ENCODE data around the gene TNFRSF11A. TPM values are rescaled to one million over a fixed set of nuclear protein-coding genes. Genes with fewer than 3 reads are reported as not detected.

TNFRSF11A gene
- total RNA-seq, 2 experiments from 2014 or later = 1.7 TPM

DNA sequence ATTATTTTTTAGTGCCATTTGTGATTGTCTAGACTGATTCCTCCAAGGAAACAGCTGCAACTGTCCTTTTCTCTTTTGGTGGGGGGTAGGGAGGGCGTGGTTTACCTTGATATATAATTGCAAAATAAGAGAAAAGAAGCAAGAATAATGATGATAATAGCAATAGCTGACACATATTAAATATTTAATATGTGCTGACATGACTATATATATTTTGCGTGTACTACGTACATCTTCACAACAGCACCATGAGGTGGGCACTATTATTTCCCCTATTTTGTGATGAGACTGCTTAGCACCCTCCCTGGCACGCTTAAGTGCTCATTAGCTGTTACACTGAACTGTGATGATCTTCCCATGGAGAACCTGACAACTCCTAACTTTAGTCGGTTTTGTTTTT is 39.4 kb downstream of the TNFRSF11A start:
- no peaks in the 10 kb centered on the region for H3K27me3 Mint-ChIP-seq
- H3K9me3 Mint-ChIP-seq = no peaks in the 10 kb centered on the region
- ChIA-PET POLR2A (no interaction called here), CTCF (no interaction called here)
- H3K4me3 ChIP-seq (ENCODE audit: low read length) = no peak overlapping the region
- no peaks in the 10 kb centered on the region for H3K9me3 ChIP-seq (ENCODE audit: control insufficient read depth in 1 of 2, insufficient read depth in 1 of 2, low read length in 2 of 2)
- H3K4me1 ChIP-seq (ENCODE audit: insufficient read depth, low read length) = no peaks in the 10 kb centered on the region
- no peaks in the 10 kb centered on the region for H3K4me1 Mint-ChIP-seq (ENCODE audit: low read depth)
- H3K27me3 ChIP-seq (ENCODE audit: control insufficient read depth in 1 of 2, insufficient read depth in 2 of 2, low read length in 2 of 2) = no peaks in the 10 kb centered on the region
- ATAC-seq (ENCODE audit: poor library complexity) = no peak
- H3K4me3 Mint-ChIP-seq = no peak overlapping the region
- H3K27ac Mint-ChIP-seq = no peak overlapping the region
- no peaks in the 10 kb centered on the region for H3K36me3 ChIP-seq (ENCODE audit: insufficient read depth, low read length)
- H3K27ac ChIP-seq (ENCODE audit: low read depth in 1 of 2, low read length in 2 of 2) = no peak overlapping the region
- intact Hi-C loops (cut with DNase I, micrococcal nuclease) = no loop called here
- no peaks in the 10 kb centered on the region for H3K36me3 Mint-ChIP-seq (ENCODE audit: low read depth)
- TF ChIP-seq, protein P1, sequence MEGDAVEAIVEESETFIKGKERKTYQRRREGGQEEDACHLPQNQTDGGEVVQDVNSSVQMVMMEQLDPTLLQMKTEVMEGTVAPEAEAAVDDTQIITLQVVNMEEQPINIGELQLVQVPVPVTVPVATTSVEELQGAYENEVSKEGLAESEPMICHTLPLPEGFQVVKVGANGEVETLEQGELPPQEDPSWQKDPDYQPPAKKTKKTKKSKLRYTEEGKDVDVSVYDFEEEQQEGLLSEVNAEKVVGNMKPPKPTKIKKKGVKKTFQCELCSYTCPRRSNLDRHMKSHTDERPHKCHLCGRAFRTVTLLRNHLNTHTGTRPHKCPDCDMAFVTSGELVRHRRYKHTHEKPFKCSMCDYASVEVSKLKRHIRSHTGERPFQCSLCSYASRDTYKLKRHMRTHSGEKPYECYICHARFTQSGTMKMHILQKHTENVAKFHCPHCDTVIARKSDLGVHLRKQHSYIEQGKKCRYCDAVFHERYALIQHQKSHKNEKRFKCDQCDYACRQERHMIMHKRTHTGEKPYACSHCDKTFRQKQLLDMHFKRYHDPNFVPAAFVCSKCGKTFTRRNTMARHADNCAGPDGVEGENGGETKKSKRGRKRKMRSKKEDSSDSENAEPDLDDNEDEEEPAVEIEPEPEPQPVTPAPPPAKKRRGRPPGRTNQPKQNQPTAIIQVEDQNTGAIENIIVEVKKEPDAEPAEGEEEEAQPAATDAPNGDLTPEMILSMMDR (IDR thresholded peaks at IDR 0.05) = no peak
- DNase-seq = no peak

GRCh38 chr18:62365420-62365819 is 40.3 kb downstream of the TNFRSF11A start:
- H3K36me3 Mint-ChIP-seq (ENCODE audit: low read depth) = no peaks in the 10 kb centered on the region
- no peak for ATAC-seq (ENCODE audit: poor library complexity)
- ChIA-PET POLR2A (no interaction called here), CTCF (no interaction called here)
- no peaks in the 10 kb centered on the region for H3K27me3 ChIP-seq (ENCODE audit: control insufficient read depth in 1 of 2, insufficient read depth in 2 of 2, low read length in 2 of 2)
- peaks cover 2% of the 10 kb centered on the region for H3K4me1 Mint-ChIP-seq (ENCODE audit: low read depth)
- H3K9me3 ChIP-seq (ENCODE audit: control insufficient read depth in 1 of 2, insufficient read depth in 1 of 2, low read length in 2 of 2) = no peaks in the 10 kb centered on the region
- H3K27ac Mint-ChIP-seq = no peak overlapping the region
- no peak for DNase-seq
- intact Hi-C loops (cut with DNase I, micrococcal nuclease) = no loop called here
- H3K27ac ChIP-seq (ENCODE audit: low read depth in 1 of 2, low read length in 2 of 2) = no peak overlapping the region
- TF ChIP-seq, protein P1 (IDR thresholded peaks at IDR 0.05) = no peak
- no peaks in the 10 kb centered on the region for H3K27me3 Mint-ChIP-seq
- no peak overlapping the region for H3K4me3 Mint-ChIP-seq
- H3K4me3 ChIP-seq (ENCODE audit: low read length) = no peak overlapping the region
- H3K36me3 ChIP-seq (ENCODE audit: insufficient read depth, low read length) = no peaks in the 10 kb centered on the region
- H3K4me1 ChIP-seq (ENCODE audit: insufficient read depth, low read length) = no peaks in the 10 kb centered on the region
- no peaks in the 10 kb centered on the region for H3K9me3 Mint-ChIP-seq

DNA sequence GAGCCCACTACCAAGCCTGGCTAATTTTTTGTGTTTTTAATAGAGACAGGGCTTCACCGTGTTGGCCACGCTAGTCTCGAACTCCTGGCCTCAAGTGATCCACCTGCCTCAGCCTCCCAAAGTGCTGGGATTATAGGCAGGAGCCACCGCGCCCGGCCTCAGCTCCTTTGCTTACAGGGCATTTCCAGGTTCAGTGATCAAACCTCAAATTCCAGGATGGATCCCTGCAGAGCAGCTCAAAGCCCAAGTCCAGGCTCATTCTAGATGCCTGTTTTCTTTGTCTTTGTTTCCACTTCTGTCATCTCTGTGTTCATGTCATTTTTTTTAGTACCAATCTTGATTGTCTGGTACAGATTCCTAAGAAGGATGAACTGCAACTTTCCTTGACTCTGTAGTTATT is 41.9 kb downstream of the TNFRSF11A start:
- ATAC-seq (ENCODE audit: poor library complexity) (no peak), DNase-seq (no peak)
- Histone ChIP-seq H3K9me3 (ENCODE audit: control insufficient read depth in 1 of 2, insufficient read depth in 1 of 2, low read length in 2 of 2) (no peaks in the 10 kb centered on the region), H3K4me3 (ENCODE audit: low read length) (no peak overlapping the region), H3K27ac (ENCODE audit: low read depth in 1 of 2, low read length in 2 of 2) (no peak overlapping the region), H3K36me3 (ENCODE audit: insufficient read depth, low read length) (no peaks in the 10 kb centered on the region), H3K27me3 (ENCODE audit: control insufficient read depth in 1 of 2, insufficient read depth in 2 of 2, low read length in 2 of 2) (no peaks in the 10 kb centered on the region), H3K4me1 (ENCODE audit: insufficient read depth, low read length) (no peaks in the 10 kb centered on the region)
- no peaks in the 10 kb centered on the region for H3K36me3 Mint-ChIP-seq (ENCODE audit: low read depth)
- H3K4me3 Mint-ChIP-seq = no peak overlapping the region
- TF ChIP-seq, protein P1 (IDR thresholded peaks at IDR 0.05) = no peak
- ChIA-PET CTCF (no interaction called here), POLR2A (no interaction called here)
- peaks cover 4% of the 10 kb centered on the region for H3K4me1 Mint-ChIP-seq (ENCODE audit: low read depth)
- H3K27ac Mint-ChIP-seq = no peak overlapping the region
- intact Hi-C loops (cut with DNase I, micrococcal nuclease) = no loop called here
- H3K9me3 Mint-ChIP-seq = no peaks in the 10 kb centered on the region
- H3K27me3 Mint-ChIP-seq = no peaks in the 10 kb centered on the region

All from CD4-positive, alpha-beta T cell (primary cell).